ENCODE results near the gene PTHLH.

PTHLH gene

GRCh38 chr12:27953817-27954216 lies 18.7 kb downstream of the PTHLH start:
- Histone ChIP-seq H3K27me3 (ENCODE audit: control insufficient read depth, insufficient read depth, low read length) (no peaks in the 10 kb centered on the region), H3K27ac (ENCODE audit: low read depth, low read length) (no peak overlapping the region), H3K36me3 (ENCODE audit: control insufficient read depth, insufficient read depth, low read length) (no peaks in the 10 kb centered on the region), H3K4me3 (ENCODE audit: low read length) (no peak overlapping the region), H3K4me1 (ENCODE audit: control insufficient read depth, insufficient read depth, low read length) (no peaks in the 10 kb centered on the region), H3K9ac (ENCODE audit: low read length) (no peak overlapping the region)

- no peaks in the 10 kb centered on the region for H3K27me3 ChIP-seq (ENCODE audit: control insufficient read depth, insufficient read depth, low read length)
- H3K4me3 ChIP-seq (ENCODE audit: low read length): no peak overlapping the region
- no peak overlapping the region for H3K9ac ChIP-seq (ENCODE audit: low read length)
- no peak overlapping the region for H3K27ac ChIP-seq (ENCODE audit: low read depth, low read length)
- no peaks in the 10 kb centered on the region for H3K36me3 ChIP-seq (ENCODE audit: control insufficient read depth, insufficient read depth, low read length)
- H3K4me1 ChIP-seq (ENCODE audit: control insufficient read depth, insufficient read depth, low read length): no peaks in the 10 kb centered on the region
Observed at GRCh38 chr12:27953348-27953747, 19.2 kb downstream of the PTHLH start.

GRCh38 chr12:27952510-27952909 lies 20.0 kb downstream of the PTHLH start:
- no peak overlapping the region for H3K9ac ChIP-seq (ENCODE audit: low read length)
- no peak overlapping the region for H3K27ac ChIP-seq (ENCODE audit: low read depth, low read length)

GRCh38 chr12:27951898-27952297 lies 20.6 kb downstream of the PTHLH start:
- Histone ChIP-seq H3K9ac (ENCODE audit: low read length) (no peak overlapping the region), H3K27me3 (ENCODE audit: control insufficient read depth, insufficient read depth, low read length) (no peaks in the 10 kb centered on the region), H3K36me3 (ENCODE audit: control insufficient read depth, insufficient read depth, low read length) (no peaks in the 10 kb centered on the region), H3K27ac (ENCODE audit: low read depth, low read length) (no peak overlapping the region), H3K4me3 (ENCODE audit: low read length) (no peak overlapping the region), H3K4me1 (ENCODE audit: control insufficient read depth, insufficient read depth, low read length) (no peaks in the 10 kb centered on the region)

More at GRCh38 chr12:27952510-27952909, 20.0 kb downstream of the PTHLH start:
- Histone ChIP-seq H3K4me1 (ENCODE audit: control insufficient read depth, insufficient read depth, low read length) (no peaks in the 10 kb centered on the region), H3K4me3 (ENCODE audit: low read length) (no peak overlapping the region), H3K27me3 (ENCODE audit: control insufficient read depth, insufficient read depth, low read length) (no peaks in the 10 kb centered on the region), H3K36me3 (ENCODE audit: control insufficient read depth, insufficient read depth, low read length) (no peaks in the 10 kb centered on the region)

GRCh38 chr12:27946421-27946820 lies 26.1 kb downstream of the PTHLH start:
- Histone ChIP-seq H3K4me3 (ENCODE audit: low read length) (no peak overlapping the region), H3K36me3 (ENCODE audit: control insufficient read depth, insufficient read depth, low read length) (no peaks in the 10 kb centered on the region), H3K27ac (ENCODE audit: low read depth, low read length) (no peak overlapping the region), H3K27me3 (ENCODE audit: control insufficient read depth, insufficient read depth, low read length) (no peaks in the 10 kb centered on the region), H3K9ac (ENCODE audit: low read length) (no peak overlapping the region), H3K4me1 (ENCODE audit: control insufficient read depth, insufficient read depth, low read length) (no peaks in the 10 kb centered on the region)

- H3K27me3 ChIP-seq (ENCODE audit: control insufficient read depth, insufficient read depth, low read length): no peaks in the 10 kb centered on the region
- H3K27ac ChIP-seq (ENCODE audit: low read depth, low read length): no peak overlapping the region
- H3K4me3 ChIP-seq (ENCODE audit: low read length): no peak overlapping the region
- no peaks in the 10 kb centered on the region for H3K36me3 ChIP-seq (ENCODE audit: control insufficient read depth, insufficient read depth, low read length)
- no peaks in the 10 kb centered on the region for H3K4me1 ChIP-seq (ENCODE audit: control insufficient read depth, insufficient read depth, low read length)
- H3K9ac ChIP-seq (ENCODE audit: low read length): no peak overlapping the region
Observed at GRCh38 chr12:27940756-27941402, 31.7 kb downstream of the PTHLH start.

- no peaks in the 10 kb centered on the region for H3K27me3 ChIP-seq (ENCODE audit: control insufficient read depth, insufficient read depth, low read length)
- H3K36me3 ChIP-seq (ENCODE audit: control insufficient read depth, insufficient read depth, low read length): no peaks in the 10 kb centered on the region
- H3K4me1 ChIP-seq (ENCODE audit: control insufficient read depth, insufficient read depth, low read length): no peaks in the 10 kb centered on the region
- H3K4me3 ChIP-seq (ENCODE audit: low read length): no peak overlapping the region
- H3K9ac ChIP-seq (ENCODE audit: low read length): no peak overlapping the region
- no peak overlapping the region for H3K27ac ChIP-seq (ENCODE audit: low read depth, low read length)
Observed at GRCh38 chr12:27940245-27940644, 32.3 kb downstream of the PTHLH start.

GRCh38 chr12:27937768-27938167 lies 34.8 kb downstream of the PTHLH start:
- H3K4me1 ChIP-seq (ENCODE audit: control insufficient read depth, insufficient read depth, low read length): no peaks in the 10 kb centered on the region
- no peaks in the 10 kb centered on the region for H3K27me3 ChIP-seq (ENCODE audit: control insufficient read depth, insufficient read depth, low read length)
- H3K27ac ChIP-seq (ENCODE audit: low read depth, low read length): no peak overlapping the region
- no peaks in the 10 kb centered on the region for H3K36me3 ChIP-seq (ENCODE audit: control insufficient read depth, insufficient read depth, low read length)
- H3K9ac ChIP-seq (ENCODE audit: low read length): no peak overlapping the region
- no peak overlapping the region for H3K4me3 ChIP-seq (ENCODE audit: low read length)

- no peak overlapping the region for H3K4me3 ChIP-seq (ENCODE audit: low read length)
- no peak overlapping the region for H3K27ac ChIP-seq (ENCODE audit: low read depth, low read length)
- no peaks in the 10 kb centered on the region for H3K27me3 ChIP-seq (ENCODE audit: control insufficient read depth, insufficient read depth, low read length)
- H3K9ac ChIP-seq (ENCODE audit: low read length): no peak overlapping the region
- no peaks in the 10 kb centered on the region for H3K36me3 ChIP-seq (ENCODE audit: control insufficient read depth, insufficient read depth, low read length)
- H3K4me1 ChIP-seq (ENCODE audit: control insufficient read depth, insufficient read depth, low read length): no peaks in the 10 kb centered on the region
Observed at GRCh38 chr12:27936196-27936595, 36.3 kb downstream of the PTHLH start.

- no peak overlapping the region for H3K27ac ChIP-seq (ENCODE audit: low read depth, low read length)
- no peaks in the 10 kb centered on the region for H3K27me3 ChIP-seq (ENCODE audit: control insufficient read depth, insufficient read depth, low read length)
- no peak overlapping the region for H3K9ac ChIP-seq (ENCODE audit: low read length)
- H3K36me3 ChIP-seq (ENCODE audit: control insufficient read depth, insufficient read depth, low read length): no peaks in the 10 kb centered on the region
- H3K4me1 ChIP-seq (ENCODE audit: control insufficient read depth, insufficient read depth, low read length): no peaks in the 10 kb centered on the region
- no peak overlapping the region for H3K4me3 ChIP-seq (ENCODE audit: low read length)
Observed at GRCh38 chr12:27934276-27934675, 38.3 kb downstream of the PTHLH start.

GRCh38 chr12:27931390-27931789 lies 41.1 kb downstream of the PTHLH start:
- Histone ChIP-seq H3K4me3 (ENCODE audit: low read length) (no peak overlapping the region), H3K4me1 (ENCODE audit: control insufficient read depth, insufficient read depth, low read length) (no peaks in the 10 kb centered on the region), H3K27ac (ENCODE audit: low read depth, low read length) (no peak overlapping the region), H3K9ac (ENCODE audit: low read length) (no peak overlapping the region), H3K36me3 (ENCODE audit: control insufficient read depth, insufficient read depth, low read length) (no peaks in the 10 kb centered on the region), H3K27me3 (ENCODE audit: control insufficient read depth, insufficient read depth, low read length) (no peaks in the 10 kb centered on the region)

- no peak overlapping the region for H3K27ac ChIP-seq (ENCODE audit: low read depth, low read length)
- H3K9ac ChIP-seq (ENCODE audit: low read length): no peak overlapping the region
- H3K27me3 ChIP-seq (ENCODE audit: control insufficient read depth, insufficient read depth, low read length): no peaks in the 10 kb centered on the region
- H3K36me3 ChIP-seq (ENCODE audit: control insufficient read depth, insufficient read depth, low read length): no peaks in the 10 kb centered on the region
- no peak overlapping the region for H3K4me3 ChIP-seq (ENCODE audit: low read length)
- H3K4me1 ChIP-seq (ENCODE audit: control insufficient read depth, insufficient read depth, low read length): no peaks in the 10 kb centered on the region
Observed at GRCh38 chr12:27927347-27927746, 45.2 kb downstream of the PTHLH start.

GRCh38 chr12:27924350-27925135 lies 48.0 kb downstream of the PTHLH start:
- Histone ChIP-seq H3K36me3 (ENCODE audit: control insufficient read depth, insufficient read depth, low read length) (no peaks in the 10 kb centered on the region), H3K4me3 (ENCODE audit: low read length) (no peak overlapping the region), H3K4me1 (ENCODE audit: control insufficient read depth, insufficient read depth, low read length) (no peaks in the 10 kb centered on the region), H3K9ac (ENCODE audit: low read length) (no peak overlapping the region), H3K27me3 (ENCODE audit: control insufficient read depth, insufficient read depth, low read length) (no peaks in the 10 kb centered on the region), H3K27ac (ENCODE audit: low read depth, low read length) (no peak overlapping the region)
